Endodermal cell (in vitro differentiated cells): ENCODE results near the gene DONSON. TPM values are rescaled to one million over a fixed set of nuclear protein-coding genes. Genes with fewer than 3 reads are reported as not detected.
"Not testable (repeated sequence)": the region's sequence is repeated elsewhere in the genome, so short reads cannot be mapped to it uniquely, and the experiment has no call there.

Experiments used
- DNase-seq: peaks from one replicate; pipeline ENCODE4 v3.0.0-alpha.2; 2017
- H3K27ac ChIP-seq: 2 replicates; pipeline ENCODE4 v1.5.1; 2013; ENCODE audit warnings: mild to moderate bottlenecking, low read depth, low read length, moderate library complexity
- H3K27me3 ChIP-seq: 2 replicates; pipeline ENCODE4 v1.6.1; 2013; ENCODE audit warnings: mild to moderate bottlenecking, low read length, moderate library complexity; ENCODE audit not compliant: insufficient read depth, control insufficient read depth, poor library complexity, severe bottlenecking
- H3K36me3 ChIP-seq: 2 replicates; pipeline ENCODE4 v1.7.0; 2013; ENCODE audit warnings: mild to moderate bottlenecking, low read length, moderate library complexity; ENCODE audit not compliant: control insufficient read depth, insufficient read depth
- H3K4me1 ChIP-seq: one replicate; pipeline ENCODE4 v1.7.0; 2013; ENCODE audit warnings: low read length; ENCODE audit not compliant: control insufficient read depth, insufficient read depth
- H3K4me3 ChIP-seq: 2 replicates; pipeline ENCODE4 v1.5.1; 2013; ENCODE audit warnings: mild to moderate bottlenecking, low read length, moderate library complexity
- H3K9ac ChIP-seq: 2 replicates; pipeline ENCODE4 v1.6.1; 2013; ENCODE audit warnings: mild to moderate bottlenecking, low read length, moderate library complexity; ENCODE audit not compliant: poor library complexity, severe bottlenecking; ENCODE audit errors: extremely low read depth
- H3K9me3 ChIP-seq: 2 replicates; pipeline ENCODE4 v1.6.1; 2013; ENCODE audit warnings: mild to moderate bottlenecking, low read length, moderate library complexity; ENCODE audit not compliant: control insufficient read depth
- H3K27ac Mint-ChIP-seq: 2 replicates; pipeline ENCODE4 v1.8.0; 2020; ENCODE audit warnings: mixed read lengths
- H3K27me3 Mint-ChIP-seq: 2 replicates; pipeline ENCODE4 v1.8.0; 2021; ENCODE audit warnings: mild to moderate bottlenecking, mixed read lengths; ENCODE audit not compliant: insufficient read depth
- H3K36me3 Mint-ChIP-seq: 2 replicates; pipeline ENCODE4 v1.8.0; 2020; ENCODE audit warnings: low read depth, mixed read lengths
- H3K4me1 Mint-ChIP-seq: 2 replicates; pipeline ENCODE4 v1.8.0; 2020; ENCODE audit warnings: mixed read lengths
- H3K4me3 Mint-ChIP-seq: 2 replicates; pipeline ENCODE4 v1.8.0; 2020; ENCODE audit warnings: mild to moderate bottlenecking, moderate library complexity, mixed read lengths
- H3K9me3 Mint-ChIP-seq: 2 replicates; pipeline ENCODE4 v1.8.0; 2020; ENCODE audit warnings: mild to moderate bottlenecking, mixed read lengths
- WGBS, 2 experiments: methylation state at CpG; one replicate each; pipeline versions ENCODE4 v1.1.5 to v1.1.7; 2013; ENCODE audit warnings: missing lambda C conversion rate in 2 of 2, mixed read lengths in 1 of 2; ENCODE audit not compliant: insufficient coverage in 1 of 2, insufficient read length in 1 of 2; 5-methylcytosine and 5-hydroxymethylcytosine counted together
- long read RNA-seq, 4 experiments: library from polyadenylated mRNA in 2 of 4; library from RNA in 1 of 4; library from capped mRNA in 1 of 4; stranded (forward) in 3 of 4; unstranded in 1 of 4; transcript quantifications; one replicate each; pipeline ENCODE4 v2.0.0, GENCODE V29; 2020 to 2021; ENCODE audit warnings: inconsistent platforms in 1 of 4
- polyA plus RNA-seq, 2 experiments: library from polyadenylated mRNA; stranded (reverse); fragments of 50-300 nt; gene quantifications; one replicate each; pipeline ENCODE4 v1.2.3, GENCODE V29; 2013
- total RNA-seq, 2 donors: library from RNA; stranded (reverse); fragmentation: NEBNext Ultra II Directional in 1 of 2; extraction: Animal tissue kit (Norgen Biotek cat#: 25700) in 1 of 2; gene quantifications; 2 replicates in 1 of 2; 3 replicates in 1 of 2; pipeline ENCODE4 v1.2.1, GENCODE V29; 2021
- TF ChIP-seq, protein P1 (sequence below): fragments of 200-600 bp; sonication (generic); conservative IDR thresholded peaks from 2 replicates; pipeline ENCODE4 v1.5.0; 2021; ENCODE audit warnings: antibody characterized with exemption, mild to moderate bottlenecking

The DONSON gene, protein sequence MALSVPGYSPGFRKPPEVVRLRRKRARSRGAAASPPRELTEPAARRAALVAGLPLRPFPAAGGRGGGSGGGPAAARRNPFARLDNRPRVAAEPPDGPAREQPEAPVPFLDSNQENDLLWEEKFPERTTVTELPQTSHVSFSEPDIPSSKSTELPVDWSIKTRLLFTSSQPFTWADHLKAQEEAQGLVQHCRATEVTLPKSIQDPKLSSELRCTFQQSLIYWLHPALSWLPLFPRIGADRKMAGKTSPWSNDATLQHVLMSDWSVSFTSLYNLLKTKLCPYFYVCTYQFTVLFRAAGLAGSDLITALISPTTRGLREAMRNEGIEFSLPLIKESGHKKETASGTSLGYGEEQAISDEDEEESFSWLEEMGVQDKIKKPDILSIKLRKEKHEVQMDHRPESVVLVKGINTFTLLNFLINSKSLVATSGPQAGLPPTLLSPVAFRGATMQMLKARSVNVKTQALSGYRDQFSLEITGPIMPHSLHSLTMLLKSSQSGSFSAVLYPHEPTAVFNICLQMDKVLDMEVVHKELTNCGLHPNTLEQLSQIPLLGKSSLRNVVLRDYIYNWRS
- total RNA-seq, result 10 to 100 TPM; 26.2 to 41.9 TPM
- 39.1 TPM for polyA plus RNA-seq (2013, experiment 1 of 2)
- 38.6 TPM for polyA plus RNA-seq (2013, experiment 2 of 2)
- long read RNA-seq, experiment 1, transcript DONSON-201 (10 exons, 2,170 nt), result major isoform, 7 of 18 reads
- long read RNA-seq, experiment 1, partial matches to known transcripts, result 4 of 18 reads
- long read RNA-seq, experiment 1, other reads (novel, unspliced or antisense), result 6 of 18 reads
- long read RNA-seq, experiment 2, transcript DONSON-201 (10 exons, 2,170 nt), result major isoform, 37 of 102 reads
- long read RNA-seq, experiment 2, partial matches to known transcripts, result 28 of 102 reads
- long read RNA-seq, experiment 2, other reads (novel, unspliced or antisense), result 35 of 102 reads
- long read RNA-seq, experiment 3, partial matches to known transcripts, result 0 of 7 reads
- long read RNA-seq, experiment 3, other reads (novel, unspliced or antisense), result 7 of 7 reads
- long read RNA-seq, experiment 4, partial matches to known transcripts, result 1 of 1 reads
- long read RNA-seq, experiment 4, other reads (novel, unspliced or antisense), result 0 of 1 reads

DNA sequence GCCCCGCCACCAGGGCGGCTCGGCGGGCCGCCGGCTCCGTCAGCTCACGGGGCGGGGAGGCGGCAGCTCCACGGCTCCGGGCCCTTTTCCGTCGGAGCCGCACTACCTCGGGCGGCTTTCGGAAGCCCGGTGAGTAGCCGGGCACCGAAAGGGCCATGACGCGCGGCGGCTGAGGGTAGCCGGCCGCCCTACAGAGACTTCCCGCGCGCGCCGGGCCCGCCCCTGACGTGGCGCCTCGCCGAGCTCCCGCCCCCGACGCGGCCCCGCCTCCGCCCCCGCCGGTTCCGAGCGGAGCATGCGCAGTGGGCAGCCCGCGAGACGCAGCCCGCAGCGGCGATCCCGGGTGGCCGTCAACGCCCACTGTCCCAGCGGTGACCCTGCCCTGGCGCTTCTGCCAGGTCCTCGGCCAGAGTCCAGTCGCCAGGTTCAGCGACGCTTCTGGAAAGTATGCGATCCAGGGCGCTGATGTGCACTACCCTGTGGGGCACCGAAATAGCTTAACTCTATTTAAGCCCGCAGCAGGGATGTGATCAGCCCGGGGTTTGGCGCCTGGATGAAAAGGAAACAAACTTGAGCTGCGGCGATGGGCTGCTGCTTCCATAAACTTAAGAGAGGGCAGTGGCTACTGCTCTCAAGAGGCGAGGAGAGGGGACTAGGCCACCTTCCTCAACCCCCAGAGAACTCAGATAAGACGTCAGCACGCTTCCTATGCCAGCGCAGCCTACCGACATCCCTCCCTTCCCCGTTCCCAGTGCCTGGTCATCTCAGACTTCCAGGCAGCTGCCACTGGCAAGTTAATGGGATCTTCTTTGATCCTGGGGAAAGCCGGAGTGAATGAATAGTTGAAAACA lies at the start of gene DONSON:
Gene DONSON (minus strand): TSS at position 200 of the 851 bp plus-strand sequence. CDS start 43 bp downstream, at position 157.
- Mint-ChIP-seq H3K4me1 (peaks cover 11% of the 10 kb centered on the region), H3K27me3 (no peaks in the 10 kb centered on the region), H3K9me3 (no peaks in the 10 kb centered on the region), H3K27ac (peak within 1 kb of the TSS; percentile 92), H3K4me3 (peak within 1 kb of the TSS; percentile 78), H3K36me3 (peaks cover 31% of the 10 kb centered on the region)
- Histone ChIP-seq H3K4me3 (peak within 1 kb of the TSS; percentile 95), H3K9ac (peak within 1 kb of the TSS; percentile 81), H3K36me3 (peaks cover 34% of the 10 kb centered on the region), H3K4me1 (peaks cover 4% of the 10 kb centered on the region), H3K27me3 (no peaks in the 10 kb centered on the region), H3K27ac (peak within 1 kb of the TSS; percentile 78), H3K9me3 (no peaks in the 10 kb centered on the region)
- peak; percentile 96 for DNase-seq
- TF ChIP-seq, protein P1, sequence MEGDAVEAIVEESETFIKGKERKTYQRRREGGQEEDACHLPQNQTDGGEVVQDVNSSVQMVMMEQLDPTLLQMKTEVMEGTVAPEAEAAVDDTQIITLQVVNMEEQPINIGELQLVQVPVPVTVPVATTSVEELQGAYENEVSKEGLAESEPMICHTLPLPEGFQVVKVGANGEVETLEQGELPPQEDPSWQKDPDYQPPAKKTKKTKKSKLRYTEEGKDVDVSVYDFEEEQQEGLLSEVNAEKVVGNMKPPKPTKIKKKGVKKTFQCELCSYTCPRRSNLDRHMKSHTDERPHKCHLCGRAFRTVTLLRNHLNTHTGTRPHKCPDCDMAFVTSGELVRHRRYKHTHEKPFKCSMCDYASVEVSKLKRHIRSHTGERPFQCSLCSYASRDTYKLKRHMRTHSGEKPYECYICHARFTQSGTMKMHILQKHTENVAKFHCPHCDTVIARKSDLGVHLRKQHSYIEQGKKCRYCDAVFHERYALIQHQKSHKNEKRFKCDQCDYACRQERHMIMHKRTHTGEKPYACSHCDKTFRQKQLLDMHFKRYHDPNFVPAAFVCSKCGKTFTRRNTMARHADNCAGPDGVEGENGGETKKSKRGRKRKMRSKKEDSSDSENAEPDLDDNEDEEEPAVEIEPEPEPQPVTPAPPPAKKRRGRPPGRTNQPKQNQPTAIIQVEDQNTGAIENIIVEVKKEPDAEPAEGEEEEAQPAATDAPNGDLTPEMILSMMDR, result peak; percentile 39
- 1 to 2% methylated on average over 36 to 78 of the region's 78 CpGs for WGBS, 2 experiments

DNA sequence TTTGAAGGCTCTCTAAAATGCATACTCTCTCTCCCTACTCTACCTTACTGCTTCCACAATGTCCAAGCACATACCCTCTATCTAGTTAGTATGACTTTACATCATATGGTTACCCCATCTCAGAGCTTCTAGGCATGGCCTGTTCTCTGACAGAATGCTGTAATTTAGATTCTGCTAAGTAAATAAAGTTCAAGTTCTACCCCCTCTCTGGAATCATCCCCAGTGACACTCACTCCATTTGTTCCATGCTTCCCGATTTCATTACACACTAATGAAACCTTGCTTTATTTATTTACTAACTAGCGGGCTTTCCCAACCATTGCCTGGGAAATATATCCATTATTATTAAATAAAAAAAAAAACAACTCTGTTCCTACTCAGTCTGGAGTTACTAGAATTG lies 45.8 kb upstream of the DONSON start:
- H3K9ac ChIP-seq, result no peak overlapping the region
- H3K36me3 ChIP-seq, result peaks cover 27% of the 10 kb centered on the region
- Mint-ChIP-seq H3K27ac (peak overlapping the region; percentile 7), H3K36me3 (peaks cover 33% of the 10 kb centered on the region), H3K9me3 (no peaks in the 10 kb centered on the region), H3K4me3 (no peak overlapping the region), H3K27me3 (no peaks in the 10 kb centered on the region), H3K4me1 (no peaks in the 10 kb centered on the region)
- no peak for DNase-seq
- H3K27me3 ChIP-seq, result no peaks in the 10 kb centered on the region
- H3K9me3 ChIP-seq, result no peaks in the 10 kb centered on the region
- H3K27ac ChIP-seq, result no peak overlapping the region
- H3K4me1 ChIP-seq, result no peaks in the 10 kb centered on the region
- 100% methylated on average over 2 of the region's 2 CpGs; no CpG with 5 or more reads in 1 of the 2 experiments for WGBS, 2 experiments
- H3K4me3 ChIP-seq, result no peak overlapping the region
- TF ChIP-seq, protein P1, result no peak

DNA sequence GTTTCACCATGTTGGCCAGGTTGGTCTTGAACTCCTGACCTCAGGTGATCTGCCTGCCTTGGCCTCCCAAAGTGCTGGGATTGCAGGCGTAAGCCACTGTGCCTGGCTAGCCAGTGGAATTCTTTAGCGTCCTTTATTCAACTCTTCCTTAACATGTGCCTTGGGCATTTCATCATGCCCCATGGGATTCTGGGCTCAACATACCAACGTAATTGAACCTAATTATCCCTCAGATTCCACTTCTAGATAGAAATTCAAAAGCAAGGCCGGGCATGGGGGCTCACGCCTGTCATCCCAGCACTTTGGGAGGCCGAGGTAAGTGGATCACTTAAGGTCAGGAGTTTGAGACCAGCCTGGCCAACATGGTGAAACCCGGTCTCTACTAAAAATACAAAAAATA lies 37.7 kb upstream of the DONSON start:
- peaks cover 40% of the 10 kb centered on the region for H3K36me3 Mint-ChIP-seq
- H3K9ac ChIP-seq, DNase-seq, H3K4me1 Mint-ChIP-seq, H3K27me3 ChIP-seq, H3K4me1 ChIP-seq, H3K4me3 ChIP-seq, H3K4me3 Mint-ChIP-seq, H3K27ac Mint-ChIP-seq, H3K9me3 ChIP-seq, H3K9me3 Mint-ChIP-seq, H3K27ac ChIP-seq, H3K27me3 Mint-ChIP-seq: not testable (repeated sequence)
- 91 to 94% methylated on average over 7 of the region's 7 CpGs for WGBS, 2 experiments
- peaks cover 39% of the 10 kb centered on the region for H3K36me3 ChIP-seq
